Activated T-helper 1 cell treated with anti-CD3 and anti-CD28 coated beads, Interleukin-2, amount 50 U/mL, for 16 hours (primary cell): ENCODE measurements around the gene KCNIP1.

Experiments used
- DNase-seq, 2 donors: peaks; one replicate each; pipeline ENCODE4 v3.0.0-alpha.2; 2020; ENCODE audit warnings: low read depth in 1 of 2, low spot score in 1 of 2

KCNIP1 gene

GRCh38 chr5:170626507-170627150 lies 122.8 kb downstream of the KCNIP1 start:
- DNase-seq, result no peak

GRCh38 chr5:170627271-170627670 lies 123.5 kb downstream of the KCNIP1 start:
- no peak for DNase-seq

GRCh38 chr5:170628028-170628427 lies 124.2 kb downstream of the KCNIP1 start:
- DNase-seq, result no peak

GRCh38 chr5:170628691-170629565 lies 125.1 kb downstream of the KCNIP1 start:
- no peak for DNase-seq

GRCh38 chr5:170629566-170630175 lies 125.9 kb downstream of the KCNIP1 start:
- DNase-seq, result no peak

GRCh38 chr5:170630226-170630625 lies 126.4 kb downstream of the KCNIP1 start:
- no peak for DNase-seq

GRCh38 chr5:170630711-170631141 lies 126.9 kb downstream of the KCNIP1 start:
- DNase-seq, result no peak

- DNase-seq, result no peak
Observed at GRCh38 chr5:170631466-170632195, 127.8 kb downstream of the KCNIP1 start.

GRCh38 chr5:170632266-170632984 lies 128.6 kb downstream of the KCNIP1 start:
- DNase-seq, result no peak

- DNase-seq, result peak in 1 of 2 donors; percentile 35
Observed at GRCh38 chr5:170632985-170633234, 129.1 kb downstream of the KCNIP1 start.

GRCh38 chr5:170633235-170634081 lies 129.6 kb downstream of the KCNIP1 start:
- no peak for DNase-seq

GRCh38 chr5:170634256-170634990 lies 130.6 kb downstream of the KCNIP1 start:
- no peak for DNase-seq

- DNase-seq, result no peak
Observed at GRCh38 chr5:170635706-170636105, 131.9 kb downstream of the KCNIP1 start.

- no peak for DNase-seq
Observed at GRCh38 chr5:170636206-170636605, 132.4 kb downstream of the KCNIP1 start.

GRCh38 chr5:170636801-170637477 lies 133.1 kb downstream of the KCNIP1 start:
- DNase-seq, result no peak

- DNase-seq, result no peak
Observed at GRCh38 chr5:170638051-170638450, 134.2 kb downstream of the KCNIP1 start.

GRCh38 chr5:170638454-170639220 lies 134.8 kb downstream of the KCNIP1 start:
- peak; percentile 30 to 32 for DNase-seq
